HG03097 (cell line): ENCODE results near the gene ZNF225.
"Not testable (repeated sequence)": the region's sequence is repeated elsewhere in the genome, so short reads cannot be mapped to it uniquely, and the experiment has no call there.

ENCODE experiments used
- ATAC-seq: cut with Tn5 transposase; IDR thresholded peaks from one replicate; pipeline ENCODE4 v1.9.1; 2021; ENCODE audit not compliant: unreplicated experiment, low FRiP score

The ZNF225 gene

DNA sequence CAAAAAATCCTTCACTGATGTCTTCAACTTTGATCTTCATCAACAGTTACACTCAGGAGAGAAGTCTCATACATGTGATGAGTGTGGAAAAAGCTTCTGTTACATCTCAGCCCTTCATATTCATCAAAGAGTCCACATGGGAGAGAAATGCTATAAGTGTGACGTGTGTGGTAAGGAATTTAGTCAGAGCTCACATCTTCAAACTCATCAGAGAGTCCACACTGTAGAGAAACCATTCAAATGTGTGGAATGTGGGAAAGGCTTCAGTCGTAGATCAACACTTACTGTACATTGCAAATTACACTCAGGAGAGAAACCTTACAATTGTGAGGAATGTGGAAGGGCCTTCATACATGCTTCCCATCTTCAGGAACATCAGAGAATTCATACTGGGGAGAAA is 43.3 kb downstream of the ZNF225 start:
- no peak for ATAC-seq

DNA sequence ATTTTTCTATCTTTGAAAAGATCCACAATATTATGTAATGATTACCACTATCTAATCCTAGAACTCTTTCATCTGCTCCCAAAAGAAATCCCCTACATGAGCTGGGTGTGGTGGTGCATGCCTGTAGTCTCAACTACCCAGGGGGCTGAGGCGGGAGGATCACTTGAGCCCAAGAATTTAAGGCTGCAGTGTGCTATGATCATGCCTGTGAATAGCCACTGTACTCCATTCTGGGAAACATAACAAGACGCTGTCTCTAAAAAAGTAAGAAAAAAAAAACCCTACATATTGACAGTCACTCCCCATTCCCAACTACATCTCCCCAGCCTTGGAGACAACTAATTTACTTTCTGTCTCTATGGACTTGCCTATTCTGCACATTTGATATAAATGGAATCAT is 50.6 kb downstream of the ZNF225 start:
- no peak for ATAC-seq

DNA sequence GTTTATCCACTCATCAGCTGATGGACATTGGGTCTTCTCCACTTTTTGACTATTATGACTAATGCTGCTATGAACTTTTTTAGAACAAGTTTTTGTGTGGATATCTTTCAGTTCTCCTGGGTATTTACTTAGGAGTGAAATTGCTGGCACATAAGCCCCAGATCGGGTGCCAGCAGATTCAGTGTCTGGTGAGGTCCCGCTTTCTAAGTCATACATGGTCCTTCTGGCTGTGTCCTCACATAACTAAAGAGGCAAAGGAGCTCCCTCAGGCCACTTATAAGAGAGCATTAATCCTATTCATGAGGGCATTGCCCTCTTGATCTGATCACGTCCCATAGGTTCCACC is 51.1 kb downstream of the ZNF225 start:
- no peak for ATAC-seq

DNA sequence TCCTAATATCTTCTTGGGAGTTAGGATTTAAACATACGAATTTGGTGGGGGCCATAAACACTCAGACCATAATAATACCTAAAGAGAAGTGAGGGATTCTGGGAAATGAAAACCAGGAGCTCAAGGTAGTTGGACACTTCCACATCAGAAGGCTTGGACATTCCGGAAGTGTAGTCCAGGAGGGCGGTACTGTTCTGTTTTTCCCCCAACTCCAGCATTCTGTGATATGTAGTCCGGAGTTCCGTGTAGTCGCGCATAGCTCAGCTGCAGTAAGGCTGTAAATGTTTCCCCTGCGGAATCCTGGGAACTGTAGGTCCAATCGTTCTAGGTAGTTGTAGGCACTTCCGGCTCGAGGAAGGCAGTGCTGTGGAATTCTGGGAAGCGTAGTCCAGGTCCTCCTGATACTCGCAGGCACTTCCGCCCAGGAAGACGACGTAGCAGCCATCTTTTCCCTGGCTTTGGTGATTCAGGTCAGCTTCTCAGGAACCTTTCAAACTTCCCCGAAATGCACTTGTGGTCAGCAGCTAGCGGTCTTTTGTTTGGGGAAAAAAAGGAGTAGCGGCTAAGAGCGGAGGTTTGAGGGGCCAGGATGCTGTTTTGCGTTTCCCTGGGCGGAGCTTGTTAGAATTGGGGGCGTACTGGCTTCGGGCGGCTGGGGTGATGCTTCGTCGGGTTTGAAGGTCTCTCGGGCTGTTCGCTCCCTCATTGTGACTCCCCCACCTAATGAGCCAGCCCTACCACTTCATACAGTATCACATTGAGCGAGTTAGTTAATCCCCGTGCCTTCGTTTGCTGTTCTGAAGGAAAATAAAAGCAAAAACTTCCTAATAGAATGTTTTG is 51.7 kb downstream of the ZNF225 start, which contains the start of gene ZNF226:
TSS of gene ZNF226 (plus strand) at position 428 of the 840 bp plus-strand sequence. CDS start 4,981 bp downstream, outside the sequence.
- ATAC-seq, result peak; percentile 83

DNA sequence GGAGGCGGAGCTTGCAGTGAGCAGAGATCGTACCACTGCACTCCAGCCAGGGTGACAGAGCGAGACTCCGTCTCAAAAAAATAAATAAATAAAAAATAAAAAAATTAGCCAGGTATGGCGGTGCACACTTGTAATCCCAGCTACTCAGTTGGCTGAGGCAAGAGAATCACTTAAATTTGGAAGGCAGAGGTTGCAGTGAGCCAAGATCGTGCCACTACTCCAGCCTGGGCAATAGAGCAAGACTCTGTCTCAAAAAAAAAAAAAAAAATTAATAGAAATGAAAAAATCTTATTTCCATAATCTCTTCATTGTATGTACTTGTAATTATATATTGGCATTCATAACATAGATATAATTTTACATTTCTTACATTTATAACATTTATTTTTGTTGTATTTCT is 57.5 kb downstream of the ZNF225 start:
- not testable (repeated sequence) for ATAC-seq

DNA sequence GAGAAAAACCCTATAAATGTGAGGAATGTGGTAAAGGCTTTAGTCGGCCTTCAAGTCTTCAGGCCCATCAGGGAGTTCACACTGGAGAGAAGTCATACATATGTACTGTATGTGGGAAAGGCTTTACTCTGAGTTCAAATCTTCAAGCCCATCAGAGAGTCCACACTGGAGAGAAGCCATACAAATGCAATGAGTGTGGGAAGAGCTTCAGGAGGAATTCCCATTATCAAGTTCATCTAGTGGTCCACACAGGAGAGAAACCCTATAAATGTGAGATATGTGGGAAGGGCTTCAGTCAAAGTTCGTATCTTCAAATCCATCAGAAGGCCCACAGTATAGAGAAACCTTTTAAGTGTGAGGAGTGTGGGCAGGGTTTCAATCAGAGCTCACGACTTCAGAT is 63.4 kb downstream of the ZNF225 start:
- ATAC-seq, result no peak

DNA sequence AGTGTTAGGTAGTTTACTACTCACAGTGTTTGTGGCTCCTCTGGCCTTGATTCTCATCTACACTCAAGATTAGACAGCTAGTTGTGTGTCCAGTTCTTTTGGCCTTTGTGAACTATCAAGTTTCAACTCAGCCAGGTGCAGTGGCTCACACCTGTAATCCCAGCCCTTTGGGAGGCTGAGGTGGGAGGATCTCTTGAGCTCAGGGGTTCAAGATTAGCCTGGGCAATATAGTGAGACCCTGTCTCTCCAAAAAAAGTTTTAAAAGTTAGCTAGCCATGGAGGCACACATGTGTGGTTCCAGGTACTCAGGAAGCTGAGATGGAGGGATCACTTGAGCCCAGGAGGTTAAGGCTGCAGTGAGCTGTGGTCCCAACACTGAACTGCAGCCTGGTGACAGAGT is 67.8 kb downstream of the ZNF225 start:
- ATAC-seq, result no peak

DNA sequence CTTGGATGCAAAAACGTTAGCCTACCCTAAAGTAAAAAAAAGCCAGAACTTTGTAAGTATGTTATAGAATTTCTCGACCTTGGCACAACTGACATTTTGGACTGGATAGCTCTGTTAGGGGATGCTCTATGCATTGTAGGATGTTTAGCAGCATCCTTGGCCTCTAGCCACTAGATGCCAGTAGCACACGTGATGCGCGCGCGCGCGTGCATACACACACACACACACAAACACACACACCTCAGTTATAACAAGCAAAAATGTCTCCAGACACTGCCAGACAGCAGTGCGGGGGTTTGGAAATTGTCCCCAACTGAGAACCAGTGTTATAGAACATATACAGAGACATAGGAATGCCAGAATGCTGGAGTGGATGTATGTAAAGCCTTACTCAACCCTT is 68.9 kb downstream of the ZNF225 start:
- ATAC-seq, result no peak
